ENCODE data around the gene POLR2A. TPM values are rescaled to one million over a fixed set of nuclear protein-coding genes. Genes with fewer than 3 reads are reported as not detected.

POLR2A gene
- total and polyA plus RNA-seq, 10 of the 15 experiments (the other 5 are each of a cell fraction or from before 2014, with no cell fraction given) = 1.7 to 121 (median 33.4) TPM

DNA sequence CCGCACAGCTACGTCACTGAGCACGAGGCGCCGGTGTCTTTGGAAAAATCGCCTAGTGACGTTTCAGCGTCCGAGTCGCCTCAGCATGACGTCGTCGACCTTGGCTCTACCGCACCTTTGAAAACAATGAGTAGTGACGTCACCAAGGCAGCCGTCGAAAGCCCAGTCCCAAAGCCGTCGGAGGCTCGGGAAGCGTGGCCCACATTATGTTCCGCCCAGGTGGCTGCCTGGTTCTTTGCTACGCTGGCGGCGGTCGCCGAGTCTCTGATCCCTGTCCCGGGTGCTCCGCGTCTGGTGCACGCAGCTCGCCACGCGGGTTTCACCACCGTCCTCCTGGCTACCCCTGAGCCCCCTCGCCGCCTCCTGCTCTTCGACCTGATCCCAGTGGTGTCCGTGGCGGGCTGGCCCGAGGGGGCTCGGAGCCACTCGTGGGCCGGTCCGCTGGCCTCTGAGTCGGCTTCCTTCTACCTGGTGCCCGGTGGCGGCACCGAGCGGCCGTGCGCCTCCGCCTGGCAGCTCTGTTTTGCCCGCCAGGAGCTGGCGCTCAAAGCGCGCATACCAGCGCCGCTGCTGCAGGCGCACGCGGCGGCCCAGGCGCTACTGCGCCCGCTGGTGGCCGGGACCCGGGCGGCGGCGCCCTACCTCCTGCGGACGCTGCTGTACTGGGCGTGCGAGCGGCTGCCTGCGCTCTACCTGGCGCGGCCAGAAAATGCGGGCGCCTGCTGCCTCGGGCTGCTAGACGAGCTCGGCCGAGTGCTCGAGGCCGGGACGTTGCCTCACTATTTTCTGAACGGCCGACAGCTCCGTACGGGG is 47.4 kb upstream of the POLR2A start (continued):
- TF ChIP-seq KAT2A (conservative IDR thresholded peaks at IDR 0.05; ENCODE audit: control insufficient read depth, low read depth, low read length) (no peak), SMC3 (IDR thresholded peaks at IDR 0.05; ENCODE audit: borderline replicate concordance, low read length) (peak; percentile 63), NFXL1 (IDR thresholded peaks at IDR 0.05; ENCODE audit: borderline replicate concordance) (no peak), MYB (IDR thresholded peaks at IDR 0.05; ENCODE audit: borderline replicate concordance, low read depth, low read length) (no peak), SMAD1 (IDR thresholded peaks at IDR 0.05; ENCODE audit: low read depth, partially characterized antibody) (no peak), LARP7 (IDR thresholded peaks at IDR 0.05) (peak; percentile 87), ZNF274 (IDR thresholded peaks at IDR 0.05; ENCODE audit: insufficient read depth, insufficient read length) (no peak), SP1 (IDR thresholded peaks at IDR 0.05; ENCODE audit: low read depth, low read length) (no peak), RFX5 (IDR thresholded peaks at IDR 0.05; ENCODE audit: low read depth, low read length) (no peak), SKIL (IDR thresholded peaks at IDR 0.05; ENCODE audit: low read depth, poor library complexity, severe bottlenecking) (no peak), CEBPZ (IDR thresholded peaks at IDR 0.05; ENCODE audit: low read depth, low read length) (no peak), PRDM15 (CRISPR knock-in tag; IDR thresholded peaks at IDR 0.05) (no peak), STAT1 (conservative IDR thresholded peaks at IDR 0.05) (no peak), YY1 (IDR thresholded peaks at IDR 0.05; ENCODE audit: low read depth, low read length) (peak; percentile 71), MEF2A (IDR thresholded peaks at IDR 0.05; ENCODE audit: insufficient read depth, low read depth, low read length) (no peak)
- TF ChIP-seq, protein P1, sequence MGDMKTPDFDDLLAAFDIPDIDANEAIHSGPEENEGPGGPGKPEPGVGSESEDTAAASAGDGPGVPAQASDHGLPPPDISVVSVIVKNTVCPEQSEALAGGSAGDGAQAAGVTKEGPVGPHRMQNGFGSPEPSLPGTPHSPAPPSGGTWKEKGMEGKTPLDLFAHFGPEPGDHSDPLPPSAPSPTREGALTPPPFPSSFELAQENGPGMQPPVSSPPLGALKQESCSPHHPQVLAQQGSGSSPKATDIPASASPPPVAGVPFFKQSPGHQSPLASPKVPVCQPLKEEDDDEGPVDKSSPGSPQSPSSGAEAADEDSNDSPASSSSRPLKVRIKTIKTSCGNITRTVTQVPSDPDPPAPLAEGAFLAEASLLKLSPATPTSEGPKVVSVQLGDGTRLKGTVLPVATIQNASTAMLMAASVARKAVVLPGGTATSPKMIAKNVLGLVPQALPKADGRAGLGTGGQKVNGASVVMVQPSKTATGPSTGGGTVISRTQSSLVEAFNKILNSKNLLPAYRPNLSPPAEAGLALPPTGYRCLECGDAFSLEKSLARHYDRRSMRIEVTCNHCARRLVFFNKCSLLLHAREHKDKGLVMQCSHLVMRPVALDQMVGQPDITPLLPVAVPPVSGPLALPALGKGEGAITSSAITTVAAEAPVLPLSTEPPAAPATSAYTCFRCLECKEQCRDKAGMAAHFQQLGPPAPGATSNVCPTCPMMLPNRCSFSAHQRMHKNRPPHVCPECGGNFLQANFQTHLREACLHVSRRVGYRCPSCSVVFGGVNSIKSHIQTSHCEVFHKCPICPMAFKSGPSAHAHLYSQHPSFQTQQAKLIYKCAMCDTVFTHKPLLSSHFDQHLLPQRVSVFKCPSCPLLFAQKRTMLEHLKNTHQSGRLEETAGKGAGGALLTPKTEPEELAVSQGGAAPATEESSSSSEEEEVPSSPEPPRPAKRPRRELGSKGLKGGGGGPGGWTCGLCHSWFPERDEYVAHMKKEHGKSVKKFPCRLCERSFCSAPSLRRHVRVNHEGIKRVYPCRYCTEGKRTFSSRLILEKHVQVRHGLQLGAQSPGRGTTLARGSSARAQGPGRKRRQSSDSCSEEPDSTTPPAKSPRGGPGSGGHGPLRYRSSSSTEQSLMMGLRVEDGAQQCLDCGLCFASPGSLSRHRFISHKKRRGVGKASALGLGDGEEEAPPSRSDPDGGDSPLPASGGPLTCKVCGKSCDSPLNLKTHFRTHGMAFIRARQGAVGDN (IDR thresholded peaks at IDR 0.05) = peak; percentile 72; the same call in 1 of the 2 replicates

Data from GM12878 (cell line).